Kidney (tissue), 14 donors: ENCODE data around the gene USP24. TPM values are rescaled to one million over a fixed set of nuclear protein-coding genes. Genes with fewer than 3 reads are reported as not detected.

Experiments
- DNase-seq, 5 donors: peaks; one replicate each; pipeline ENCODE4 v3.0.0-alpha.2; 2013 to 2020
- FAIRE-seq: peaks from 2 replicates; lab custom pipeline; 2012; peaks lifted over from hg19 to GRCh38; lab: Jason Lieb, UNC
- H3K27ac ChIP-seq, 2 donors: one replicate each; pipeline ENCODE4 v1.7.0; 2013; ENCODE audit warnings: low read depth in 2 of 2, low read length in 2 of 2, inconsistent platforms in 1 of 2
- H3K27me3 ChIP-seq: one replicate; pipeline ENCODE4 v1.7.1; 2013; ENCODE audit warnings: low read length, inconsistent platforms; ENCODE audit not compliant: control insufficient read depth, insufficient read depth
- H3K36me3 ChIP-seq, 3 donors: one replicate each; pipeline versions ENCODE4 v1.7.0 to v1.7.1; 2013; ENCODE audit warnings: low read length in 3 of 3, control low read depth in 1 of 3, inconsistent platforms in 1 of 3; ENCODE audit not compliant: insufficient read depth in 3 of 3, control insufficient read depth in 2 of 3
- H3K4me1 ChIP-seq, 3 donors: one replicate each; pipeline versions ENCODE4 v1.7.0 to v1.7.1; 2013; ENCODE audit warnings: low read length in 3 of 3, inconsistent platforms in 1 of 3, low read depth in 1 of 3; ENCODE audit not compliant: control insufficient read depth in 2 of 3, insufficient read depth in 2 of 3
- H3K4me3 ChIP-seq, 3 donors: one replicate each; pipeline versions ENCODE4 v1.7.0 to v1.8.1; 2013; ENCODE audit warnings: low read length in 3 of 3, control low read depth in 1 of 3, inconsistent platforms in 1 of 3
- H3K9ac ChIP-seq, 3 donors: one replicate each; pipeline versions ENCODE4 v1.7.0 to v1.7.1; 2013; ENCODE audit warnings: low read length in 3 of 3, control low read depth in 1 of 3, inconsistent platforms in 1 of 3
- H3K9me3 ChIP-seq, 3 donors: one replicate each; pipeline versions ENCODE4 v1.7.0 to v1.7.1; 2013; ENCODE audit warnings: low read length in 3 of 3, control low read depth in 1 of 3, inconsistent platforms in 1 of 3; ENCODE audit not compliant: control insufficient read depth in 2 of 3, insufficient read depth in 1 of 3
- intact Hi-C: fragments of 100-400 bp; cut with DNase I; formaldehyde crosslinking; loops from one replicate; pipeline ENCODE4 v1.11.1; 2022
- polyA plus RNA-seq: library from polyadenylated mRNA; stranded (reverse); fragments of 350-450 nt; fragmentation: Illumina TruSeq; extraction: RNeasy Lipid Tissue Mini Kit (QIAGEN cat#74804); gene quantifications from one replicate; pipeline ENCODE4 v1.2.3, GENCODE V29; 2014; ENCODE audit warnings: low read depth, low replicate concordance; ENCODE audit not compliant: insufficient read depth
- total RNA-seq: library from RNA; stranded (reverse); fragmentation: NEBNext Ultra II Directional; extraction: Animal tissue kit (Norgen Biotek cat#: 25700); gene quantifications from one replicate; pipeline ENCODE4 v1.2.1, GENCODE V29; 2021
- TF ChIP-seq, protein P1 (sequence below): IDR thresholded peaks from 3 replicates; pipeline ENCODE4 v1.5.1; 2012; ENCODE audit warnings: mild to moderate bottlenecking, moderate library complexity, borderline replicate concordance; ENCODE audit not compliant: insufficient read depth; ENCODE audit errors: extremely low read depth
- donor health status: control.
- donor health status: control.
- donor health status: control.
- donor health status: control.
- donor health status: control.
- donor health status: DM: yes; HTN: yes; CAD: no.
- donor health status: Normal renal cell carcinoma (clear cell type).

USP24 gene
- total and polyA plus RNA-seq, 2 donors from 2014 or later, result 10.1 to 49.2 TPM

DNA sequence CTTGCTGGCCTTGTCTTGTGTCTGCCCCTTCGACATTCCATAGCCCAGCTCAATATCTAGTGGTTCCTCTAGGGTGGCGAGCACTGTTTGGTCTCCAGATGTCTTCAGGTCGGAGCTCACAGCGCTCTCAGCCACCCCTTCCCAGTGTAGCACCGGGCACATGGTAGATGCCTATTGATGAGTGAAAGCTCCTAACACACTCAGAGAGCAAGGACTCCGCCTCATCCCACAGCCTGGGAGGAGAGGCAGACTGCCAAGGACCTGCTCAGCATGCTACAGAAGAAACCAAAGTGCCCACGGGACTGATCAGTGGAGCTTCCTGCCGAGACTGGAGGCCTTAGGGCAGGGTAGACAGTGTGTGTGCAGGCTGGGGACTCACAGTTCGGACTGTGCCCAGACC lies 164.9 kb downstream of the USP24 start:
- FAIRE-seq (no peak), DNase-seq (peak in 1 of 5 donors; percentile 16)
- intact Hi-C loops, result no loop called here
- H3K27me3 ChIP-seq, result no peaks in the 10 kb centered on the region
- H3K36me3 ChIP-seq, result no peaks in the 10 kb centered on the region
- no peaks in the 10 kb centered on the region for H3K4me1 ChIP-seq
- H3K9me3 ChIP-seq, result no peaks in the 10 kb centered on the region
- H3K4me3 ChIP-seq, result no peak overlapping the region
- no peak overlapping the region for H3K27ac ChIP-seq
- no peak overlapping the region for H3K9ac ChIP-seq
- TF ChIP-seq, protein P1, sequence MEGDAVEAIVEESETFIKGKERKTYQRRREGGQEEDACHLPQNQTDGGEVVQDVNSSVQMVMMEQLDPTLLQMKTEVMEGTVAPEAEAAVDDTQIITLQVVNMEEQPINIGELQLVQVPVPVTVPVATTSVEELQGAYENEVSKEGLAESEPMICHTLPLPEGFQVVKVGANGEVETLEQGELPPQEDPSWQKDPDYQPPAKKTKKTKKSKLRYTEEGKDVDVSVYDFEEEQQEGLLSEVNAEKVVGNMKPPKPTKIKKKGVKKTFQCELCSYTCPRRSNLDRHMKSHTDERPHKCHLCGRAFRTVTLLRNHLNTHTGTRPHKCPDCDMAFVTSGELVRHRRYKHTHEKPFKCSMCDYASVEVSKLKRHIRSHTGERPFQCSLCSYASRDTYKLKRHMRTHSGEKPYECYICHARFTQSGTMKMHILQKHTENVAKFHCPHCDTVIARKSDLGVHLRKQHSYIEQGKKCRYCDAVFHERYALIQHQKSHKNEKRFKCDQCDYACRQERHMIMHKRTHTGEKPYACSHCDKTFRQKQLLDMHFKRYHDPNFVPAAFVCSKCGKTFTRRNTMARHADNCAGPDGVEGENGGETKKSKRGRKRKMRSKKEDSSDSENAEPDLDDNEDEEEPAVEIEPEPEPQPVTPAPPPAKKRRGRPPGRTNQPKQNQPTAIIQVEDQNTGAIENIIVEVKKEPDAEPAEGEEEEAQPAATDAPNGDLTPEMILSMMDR, result no peak

DNA sequence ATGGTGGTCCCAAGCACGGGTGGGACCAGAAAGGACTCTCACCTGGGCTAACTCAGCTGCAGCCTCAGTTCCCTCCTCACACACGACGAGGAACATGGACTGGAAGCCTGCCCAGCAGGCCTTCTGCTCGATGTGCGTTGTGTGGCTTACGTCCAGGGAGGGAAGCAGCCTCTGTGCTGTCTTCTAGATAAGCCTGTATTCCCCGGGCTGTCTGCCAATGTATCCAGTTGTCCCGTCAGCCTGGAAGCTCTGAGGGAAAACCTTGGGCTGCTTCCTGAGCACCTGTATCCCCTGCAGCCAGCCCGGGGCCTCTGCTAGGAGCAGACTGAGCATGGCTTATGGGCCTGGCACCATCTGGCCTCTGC lies 165.3 kb downstream of the USP24 start:
- Histone ChIP-seq H3K27ac (no peak overlapping the region), H3K9ac (no peak overlapping the region), H3K4me3 (no peak overlapping the region), H3K9me3 (no peaks in the 10 kb centered on the region), H3K36me3 (no peaks in the 10 kb centered on the region), H3K4me1 (no peaks in the 10 kb centered on the region), H3K27me3 (no peaks in the 10 kb centered on the region)
- FAIRE-seq (no peak), DNase-seq (peak in 2 of 5 donors; percentile 23 to 30)
- TF ChIP-seq, protein P1, result no peak
- intact Hi-C loops, result no loop called here

DNA sequence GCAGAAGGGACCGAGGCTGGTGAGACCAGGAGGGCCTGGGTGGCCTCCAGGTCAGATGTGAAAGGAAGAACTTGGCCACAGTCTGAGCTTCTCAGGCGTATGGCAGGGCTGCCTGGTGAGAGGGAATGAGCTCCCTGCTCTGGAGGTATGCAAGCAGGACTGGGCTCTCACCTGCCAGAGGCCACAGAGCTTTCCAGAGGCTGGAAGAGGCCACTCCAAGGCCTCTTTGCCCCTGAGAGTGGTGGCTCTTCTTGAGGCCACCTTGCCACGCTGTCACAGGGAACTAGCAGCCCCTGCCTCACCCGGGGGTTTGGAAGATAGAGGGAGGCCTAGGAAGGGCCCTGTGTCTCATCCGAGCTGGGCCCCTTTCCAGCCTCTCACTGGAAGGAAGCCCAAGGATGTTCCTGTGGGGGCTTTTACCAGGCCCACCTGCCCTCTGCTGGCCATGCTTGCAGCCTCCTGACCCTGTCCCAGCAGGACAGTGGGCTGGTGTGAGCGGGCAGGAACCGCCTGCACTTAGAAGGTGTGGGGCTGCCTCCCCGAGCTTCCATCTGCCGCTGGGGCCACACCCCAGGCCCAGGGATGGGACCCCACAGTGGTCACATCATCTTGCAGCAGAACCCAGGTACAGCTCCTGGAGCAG lies 165.8 kb downstream of the USP24 start:
- Histone ChIP-seq H3K9me3 (no peaks in the 10 kb centered on the region), H3K36me3 (no peaks in the 10 kb centered on the region), H3K27me3 (no peaks in the 10 kb centered on the region), H3K27ac (no peak overlapping the region), H3K4me3 (no peak overlapping the region), H3K9ac (no peak overlapping the region), H3K4me1 (no peaks in the 10 kb centered on the region)
- TF ChIP-seq, protein P1, result no peak
- no peak for FAIRE-seq
- intact Hi-C loops, result no loop called here
- no peak for DNase-seq
